Activated naive CD8-positive, alpha-beta T cell treated with anti-CD3 and anti-CD28 coated beads, Interleukin-2, amount 50 U/mL, for 16 hours (primary cell): ENCODE data around the gene TRAM2.

Source experiments
- DNase-seq: peaks from one replicate; pipeline ENCODE4 v3.0.0-alpha.2; 2020; ENCODE audit warnings: low read depth, low spot score

The TRAM2 gene

GRCh38 chr6:52570291-52570700 lies 6.6 kb downstream of the TRAM2 start:
- DNase-seq, result no peak

GRCh38 chr6:52568320-52568719 lies 8.5 kb downstream of the TRAM2 start:
- DNase-seq, result no peak

- DNase-seq, result no peak
These were observed 10.0 kb downstream of the TRAM2 start for GRCh38 chr6:52566853-52567279.

- no peak for DNase-seq
These were observed 10.7 kb downstream of the TRAM2 start for GRCh38 chr6:52566201-52566600.

GRCh38 chr6:52564856-52565255 lies 12.0 kb downstream of the TRAM2 start:
- DNase-seq, result no peak

- DNase-seq, result no peak
These were observed 13.9 kb downstream of the TRAM2 start for GRCh38 chr6:52562911-52563310.

GRCh38 chr6:52560462-52560861 lies 16.4 kb downstream of the TRAM2 start:
- DNase-seq, result no peak

GRCh38 chr6:52558266-52559000 lies 18.4 kb downstream of the TRAM2 start:
- DNase-seq, result no peak

GRCh38 chr6:52557389-52558265 lies 19.2 kb downstream of the TRAM2 start:
- DNase-seq, result no peak

- no peak for DNase-seq
These were observed 21.2 kb downstream of the TRAM2 start for GRCh38 chr6:52555518-52556233.

GRCh38 chr6:52554684-52555280 lies 22.1 kb downstream of the TRAM2 start:
- DNase-seq, result no peak

GRCh38 chr6:52553719-52554118 lies 23.1 kb downstream of the TRAM2 start:
- DNase-seq, result no peak

- DNase-seq, result no peak
These were observed 23.7 kb downstream of the TRAM2 start for GRCh38 chr6:52553158-52553557.

- no peak for DNase-seq
These were observed 24.6 kb downstream of the TRAM2 start for GRCh38 chr6:52552278-52552643.

- no peak for DNase-seq
These were observed 25.2 kb downstream of the TRAM2 start for GRCh38 chr6:52551483-52552277.

GRCh38 chr6:52550870-52551269 lies 26.0 kb downstream of the TRAM2 start:
- no peak for DNase-seq

- no peak for DNase-seq
These were observed 26.8 kb downstream of the TRAM2 start for GRCh38 chr6:52550014-52550575.

- no peak for DNase-seq
These were observed 27.4 kb downstream of the TRAM2 start for GRCh38 chr6:52549428-52549827.

- no peak for DNase-seq
These were observed 27.9 kb downstream of the TRAM2 start for GRCh38 chr6:52548999-52549398.

- DNase-seq, result no peak
These were observed 28.5 kb downstream of the TRAM2 start for GRCh38 chr6:52548353-52548713.
